GM03348 (cell line): ENCODE measurements around the gene SNAPC5.

Experiments used
- DNase-seq: peaks from one replicate; pipeline ENCODE4 v3.0.0; 2012; ENCODE audit warnings: low spot score

Gene SNAPC5

DNA sequence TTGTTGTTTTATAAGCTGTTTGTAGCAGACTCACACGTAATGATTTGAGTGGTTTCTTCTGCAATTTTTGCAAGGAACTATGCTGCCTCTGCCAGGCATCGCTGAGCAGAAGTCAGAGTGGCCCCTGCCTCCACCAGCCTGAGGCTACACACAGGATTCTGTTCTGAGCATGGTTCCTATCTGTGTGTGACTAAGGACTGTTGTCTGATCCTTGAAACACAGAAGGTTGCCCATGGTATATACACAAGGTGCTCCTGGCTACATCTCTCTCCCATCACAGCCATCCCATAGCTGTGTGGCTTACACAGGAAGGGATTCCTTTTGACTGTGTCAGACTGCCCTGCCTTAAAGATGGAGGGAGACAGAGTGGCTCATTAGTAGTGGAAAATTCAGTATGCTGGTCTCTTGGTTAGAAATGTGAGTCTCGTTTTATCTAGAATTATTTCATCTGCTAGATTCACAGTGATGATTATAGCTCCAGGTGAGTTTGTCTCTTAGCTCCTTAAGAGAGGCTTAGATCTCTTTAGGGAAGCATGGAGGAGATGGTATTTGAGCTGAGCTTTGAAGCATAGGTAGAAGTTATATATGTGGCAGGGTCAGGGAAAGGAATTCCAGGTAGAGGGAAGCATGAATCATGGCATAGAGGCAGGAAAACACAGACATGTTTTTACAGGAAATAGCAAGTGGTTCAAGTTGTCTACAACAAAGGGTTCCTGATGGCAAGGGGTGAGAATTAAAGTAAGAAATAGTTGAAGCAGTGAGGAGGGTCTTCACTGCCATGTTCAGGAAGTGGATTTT is 37.5 kb downstream of the SNAPC5 start:
- peak; percentile 31 for DNase-seq

GRCh38 chr15:66456211-66456610 is 41.4 kb downstream of the SNAPC5 start:
- no peak for DNase-seq

DNA sequence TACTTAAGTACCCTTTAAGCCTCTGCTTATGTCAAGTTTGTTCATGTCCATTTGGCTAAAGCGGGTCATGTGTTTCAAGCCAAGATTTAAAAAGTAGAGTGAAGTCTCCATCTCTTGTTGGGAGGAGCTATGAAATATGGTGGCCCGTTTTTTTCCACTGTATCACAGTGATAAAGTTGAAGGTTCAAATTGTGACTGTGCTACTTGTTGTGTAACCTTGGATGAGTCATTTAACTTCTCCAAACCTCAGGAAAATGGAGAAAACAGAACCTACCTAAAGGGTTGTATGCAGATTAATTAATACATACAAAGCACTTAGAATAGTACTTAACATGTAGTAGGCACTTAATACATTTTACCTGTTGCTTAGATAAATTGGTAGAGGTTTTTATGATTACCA is 43.4 kb downstream of the SNAPC5 start:
- no peak for DNase-seq

- DNase-seq = no peak
Measured at GRCh38 chr15:66452971-66453580, 44.5 kb downstream of the SNAPC5 start.

GRCh38 chr15:66452420-66452819 is 45.1 kb downstream of the SNAPC5 start:
- no peak for DNase-seq
